CD4-positive, CD25-positive, alpha-beta regulatory T cell (primary cell): ENCODE results near the gene FBXO21. TPM values are rescaled to one million over a fixed set of nuclear protein-coding genes. Genes with fewer than 3 reads are reported as not detected.

Experiments
- ATAC-seq, 2 donors: fragments of 150-1000 bp; cut with Tn5 transposase; one replicate each; pipeline ENCODE4 v1.10.0; 2021; ENCODE audit warnings: low read depth in 2 of 2, moderate number of reproducible peaks in 2 of 2, moderate library complexity in 1 of 2
- DNase-seq, 3 donors: peaks; one replicate each; pipeline versions ENCODE4 v3.0.0 to v3.0.0-alpha.2; 2012 to 2022; ENCODE audit warnings: mixed read lengths in 1 of 3
- H3K27ac ChIP-seq: one replicate; pipeline ENCODE4 v1.7.0; 2013; ENCODE audit warnings: mild to moderate bottlenecking, low read length; ENCODE audit not compliant: insufficient read depth, poor library complexity, severe bottlenecking
- H3K27me3 ChIP-seq: one replicate; pipeline ENCODE4 v1.7.0; 2013; ENCODE audit warnings: low read length; ENCODE audit not compliant: control insufficient read depth, insufficient read depth
- H3K36me3 ChIP-seq: one replicate; pipeline ENCODE4 v1.7.0; 2013; ENCODE audit warnings: mild to moderate bottlenecking, low read length, moderate library complexity; ENCODE audit not compliant: control insufficient read depth, insufficient read depth
- H3K4me1 ChIP-seq: 2 replicates; pipeline ENCODE4 v1.7.0; 2013; ENCODE audit warnings: mild to moderate bottlenecking, low read length; ENCODE audit not compliant: insufficient read depth, control insufficient read depth, poor library complexity, severe bottlenecking
- H3K4me3 ChIP-seq: one replicate; pipeline ENCODE4 v1.7.0; 2013; ENCODE audit warnings: low read depth, mild to moderate bottlenecking, low read length, moderate library complexity
- H3K9me3 ChIP-seq, 2 experiments: 1 replicate in 1 of 2; 2 replicates in 1 of 2; pipeline ENCODE4 v1.7.0; 2013; ENCODE audit warnings: low read length in 2 of 2, mild to moderate bottlenecking in 1 of 2, moderate library complexity in 1 of 2; ENCODE audit not compliant: control insufficient read depth in 2 of 2
- H3K27ac Mint-ChIP-seq, 3 donors: one replicate each; pipeline ENCODE4 v1.8.0; 2020 to 2022; ENCODE audit warnings: mild to moderate bottlenecking in 3 of 3, mixed read lengths in 3 of 3, moderate library complexity in 2 of 3
- H3K27me3 Mint-ChIP-seq: one replicate; pipeline ENCODE4 v1.8.0; 2022; ENCODE audit warnings: mild to moderate bottlenecking, mixed read lengths
- H3K36me3 Mint-ChIP-seq: one replicate; pipeline ENCODE4 v1.8.0; 2020; ENCODE audit warnings: mixed read lengths
- H3K4me1 Mint-ChIP-seq, 4 donors: one replicate each; pipeline ENCODE4 v1.8.0; 2020 to 2022; ENCODE audit warnings: mixed read lengths in 4 of 4, mild to moderate bottlenecking in 1 of 4
- H3K4me3 Mint-ChIP-seq, 4 donors: one replicate each; pipeline ENCODE4 v1.8.0; 2020 to 2022; ENCODE audit warnings: mild to moderate bottlenecking in 4 of 4, mixed read lengths in 4 of 4, moderate library complexity in 3 of 4
- H3K9me3 Mint-ChIP-seq, 7 donors: one replicate each; pipeline ENCODE4 v1.8.0; 2020 to 2022; ENCODE audit warnings: mixed read lengths in 7 of 7, mild to moderate bottlenecking in 3 of 7, moderate library complexity in 2 of 7
- polyA plus RNA-seq, 4 donors: library from polyadenylated mRNA; unstranded; fragments of 300-500 nt; fragmentation: Illumina TruSeq; gene quantifications; one replicate each; pipeline ENCODE4 v1.2.3, GENCODE V29; 2021
- total RNA-seq: library from RNA; stranded (reverse); gene quantifications from one replicate; pipeline ENCODE4 v1.2.3, GENCODE V29; 2022

The FBXO21 gene, protein sequence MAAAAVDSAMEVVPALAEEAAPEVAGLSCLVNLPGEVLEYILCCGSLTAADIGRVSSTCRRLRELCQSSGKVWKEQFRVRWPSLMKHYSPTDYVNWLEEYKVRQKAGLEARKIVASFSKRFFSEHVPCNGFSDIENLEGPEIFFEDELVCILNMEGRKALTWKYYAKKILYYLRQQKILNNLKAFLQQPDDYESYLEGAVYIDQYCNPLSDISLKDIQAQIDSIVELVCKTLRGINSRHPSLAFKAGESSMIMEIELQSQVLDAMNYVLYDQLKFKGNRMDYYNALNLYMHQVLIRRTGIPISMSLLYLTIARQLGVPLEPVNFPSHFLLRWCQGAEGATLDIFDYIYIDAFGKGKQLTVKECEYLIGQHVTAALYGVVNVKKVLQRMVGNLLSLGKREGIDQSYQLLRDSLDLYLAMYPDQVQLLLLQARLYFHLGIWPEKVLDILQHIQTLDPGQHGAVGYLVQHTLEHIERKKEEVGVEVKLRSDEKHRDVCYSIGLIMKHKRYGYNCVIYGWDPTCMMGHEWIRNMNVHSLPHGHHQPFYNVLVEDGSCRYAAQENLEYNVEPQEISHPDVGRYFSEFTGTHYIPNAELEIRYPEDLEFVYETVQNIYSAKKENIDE
- total RNA-seq (61.0 TPM), polyA plus RNA-seq (10 to 100 TPM; 49.4 to 53.0 (median 51.0) TPM)

DNA sequence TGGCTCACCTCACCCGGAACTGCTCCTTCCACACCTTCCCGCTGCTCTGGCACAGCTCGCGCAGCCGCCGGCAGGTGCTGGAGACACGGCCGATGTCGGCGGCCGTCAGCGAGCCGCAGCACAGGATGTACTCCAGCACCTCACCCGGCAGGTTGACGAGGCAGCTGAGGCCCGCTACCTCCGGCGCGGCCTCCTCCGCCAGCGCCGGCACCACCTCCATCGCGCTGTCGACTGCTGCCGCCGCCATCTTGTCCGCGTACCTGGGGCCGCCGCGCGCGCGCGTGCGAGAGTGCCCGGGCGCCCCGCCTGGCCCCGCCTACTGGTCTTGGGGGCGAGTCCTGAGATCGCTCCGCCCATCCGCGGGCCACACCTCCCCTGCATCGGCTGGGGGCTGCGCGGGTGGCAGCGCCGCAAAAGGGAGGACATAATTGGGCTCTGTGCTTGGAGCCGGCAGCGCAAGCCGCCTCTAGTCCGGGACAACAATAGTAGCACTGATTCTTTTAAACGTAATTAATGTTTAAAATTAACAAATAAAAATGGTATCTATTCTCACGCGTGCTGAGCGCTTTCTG is at the start of gene FBXO21:
FBXO21 (minus strand) TSS at position 261 of the 572 bp plus-strand sequence; CDS start at position 247, 14 bp downstream.
- Histone ChIP-seq H3K27me3 (peaks cover 3% of the 10 kb centered on the region), H3K4me3 (peak within 1 kb of the TSS; percentile 89), H3K27ac (peak within 1 kb of the TSS; percentile 75), H3K9me3 (no peaks in the 10 kb centered on the region), H3K4me1 (peaks cover 24% of the 10 kb centered on the region), H3K36me3 (peaks cover 18% of the 10 kb centered on the region)
- peaks cover 4% of the 10 kb centered on the region for H3K36me3 Mint-ChIP-seq
- H3K27me3 Mint-ChIP-seq = peaks cover 5% of the 10 kb centered on the region
- DNase-seq = peak; percentile 89 to 94 (median 90)
- peaks cover 0 to 4% (median 0%) of the 10 kb centered on the region in 7 donors for H3K9me3 Mint-ChIP-seq
- H3K4me3 Mint-ChIP-seq = peak within 1 kb of the TSS; percentile 95 to 98 (median 96)
- H3K27ac Mint-ChIP-seq = peak within 1 kb of the TSS; percentile 81 to 94 (median 88)
- peaks cover 20 to 50% (median 30%) of the 10 kb centered on the region in 4 donors for H3K4me1 Mint-ChIP-seq
- peak; percentile 92 to 96 for ATAC-seq

DNA sequence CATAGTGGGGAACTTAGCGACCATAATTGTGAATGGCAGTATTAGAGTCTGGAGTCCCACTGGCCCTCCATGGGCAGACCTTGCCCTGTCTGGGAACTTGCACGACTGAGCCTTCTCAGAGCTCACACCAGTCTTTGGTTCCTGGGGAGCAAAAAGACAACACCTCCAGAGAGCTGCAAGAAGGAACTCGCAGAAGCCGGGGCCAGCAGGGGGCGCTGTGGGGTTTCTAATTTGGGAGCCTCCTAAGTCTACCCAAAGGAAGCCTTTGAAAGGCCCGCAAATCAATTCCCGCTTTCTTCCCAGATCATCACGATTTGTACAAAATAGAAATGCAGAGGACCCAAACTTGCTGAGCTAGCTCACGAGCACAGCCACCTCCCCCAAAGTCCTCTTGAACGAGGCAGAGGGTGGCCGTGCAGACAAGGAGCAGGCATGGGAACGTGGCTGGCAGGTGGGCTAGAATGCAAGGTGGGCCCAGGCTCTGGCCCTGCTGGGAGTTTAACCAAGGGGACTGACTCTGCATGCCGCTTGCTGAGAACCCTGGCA is 46.3 kb upstream of the FBXO21 start:
- Mint-ChIP-seq H3K36me3 (no peaks in the 10 kb centered on the region), H3K27ac (no peak overlapping the region), H3K4me3 (no peak overlapping the region), H3K27me3 (peaks cover 20% of the 10 kb centered on the region), H3K4me1 (peaks cover 0 to 2% (median 0%) of the 10 kb centered on the region in 4 donors), H3K9me3 (no peaks in the 10 kb centered on the region)
- DNase-seq = peak; percentile 29 to 66 (median 40)
- no peak for ATAC-seq
- no peak overlapping the region for H3K4me3 ChIP-seq
- H3K9me3 ChIP-seq = no peaks in the 10 kb centered on the region
- no peaks in the 10 kb centered on the region for H3K36me3 ChIP-seq
- no peaks in the 10 kb centered on the region for H3K4me1 ChIP-seq
- H3K27me3 ChIP-seq = no peaks in the 10 kb centered on the region
- H3K27ac ChIP-seq = no peak overlapping the region

DNA sequence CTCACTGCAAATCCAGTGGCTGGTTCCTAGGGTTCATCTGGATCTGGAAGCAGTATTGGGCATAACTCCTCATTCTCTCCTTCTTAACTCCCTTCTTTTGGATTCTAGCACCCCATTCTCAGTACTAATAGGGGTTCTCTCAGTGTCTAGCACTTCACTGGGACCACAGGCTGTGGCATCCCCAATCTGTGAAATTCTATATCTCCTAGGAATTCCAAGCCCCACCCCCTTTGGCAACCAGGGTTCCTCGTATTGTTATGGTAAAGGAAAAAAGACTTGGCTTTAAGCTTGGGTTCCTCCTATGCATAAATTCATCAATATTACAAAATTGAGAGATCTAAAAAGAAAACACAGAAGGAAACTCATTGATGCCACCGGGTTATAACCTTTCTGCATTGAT is 45.0 kb upstream of the FBXO21 start:
- H3K27ac ChIP-seq = no peak overlapping the region
- no peak for DNase-seq

DNA sequence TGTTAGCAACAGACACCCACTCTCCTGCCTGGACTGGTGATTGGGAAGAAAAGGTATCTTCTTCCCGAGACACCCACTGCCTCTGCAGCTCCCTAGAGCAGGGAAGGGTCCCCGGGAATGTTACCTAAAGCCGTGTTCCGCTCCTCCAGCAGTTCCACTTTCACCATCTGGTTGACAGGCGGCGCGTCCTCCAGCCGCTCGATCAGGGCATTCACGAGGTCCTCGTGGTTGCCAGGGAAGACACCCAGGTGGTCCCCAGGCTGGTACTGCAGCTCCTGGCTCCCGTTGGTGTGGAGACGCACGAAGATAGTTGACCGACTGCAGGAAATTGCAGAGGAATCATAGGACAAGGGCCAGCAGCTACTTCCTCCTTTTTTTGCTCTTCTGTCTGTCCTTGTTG is 44.2 kb upstream of the FBXO21 start:
- H3K27me3 Mint-ChIP-seq = peaks cover 22% of the 10 kb centered on the region
- no peaks in the 10 kb centered on the region for H3K27me3 ChIP-seq
- H3K4me3 Mint-ChIP-seq = no peak overlapping the region
- H3K27ac ChIP-seq = no peak overlapping the region
- ATAC-seq = no peak
- no peak overlapping the region for H3K27ac Mint-ChIP-seq
- H3K4me1 Mint-ChIP-seq = peaks cover 0 to 2% (median 0%) of the 10 kb centered on the region in 4 donors
- no peaks in the 10 kb centered on the region for H3K4me1 ChIP-seq
- no peaks in the 10 kb centered on the region for H3K36me3 ChIP-seq
- no peaks in the 10 kb centered on the region for H3K9me3 Mint-ChIP-seq
- DNase-seq = no peak
- no peaks in the 10 kb centered on the region for H3K36me3 Mint-ChIP-seq
- H3K9me3 ChIP-seq = no peaks in the 10 kb centered on the region
- H3K4me3 ChIP-seq = no peak overlapping the region

More for the DNA sequence above, 45.0 kb upstream of the FBXO21 start:
- Histone ChIP-seq H3K27me3 (no peaks in the 10 kb centered on the region), H3K9me3 (no peaks in the 10 kb centered on the region), H3K4me1 (no peaks in the 10 kb centered on the region), H3K36me3 (no peaks in the 10 kb centered on the region), H3K4me3 (no peak overlapping the region)
- H3K36me3 Mint-ChIP-seq = no peaks in the 10 kb centered on the region
- H3K4me3 Mint-ChIP-seq = no peak overlapping the region
- H3K4me1 Mint-ChIP-seq = peaks cover 0 to 2% (median 0%) of the 10 kb centered on the region in 4 donors
- no peak for ATAC-seq
- H3K27ac Mint-ChIP-seq = no peak overlapping the region
- H3K9me3 Mint-ChIP-seq = no peaks in the 10 kb centered on the region
- peaks cover 20% of the 10 kb centered on the region for H3K27me3 Mint-ChIP-seq

DNA sequence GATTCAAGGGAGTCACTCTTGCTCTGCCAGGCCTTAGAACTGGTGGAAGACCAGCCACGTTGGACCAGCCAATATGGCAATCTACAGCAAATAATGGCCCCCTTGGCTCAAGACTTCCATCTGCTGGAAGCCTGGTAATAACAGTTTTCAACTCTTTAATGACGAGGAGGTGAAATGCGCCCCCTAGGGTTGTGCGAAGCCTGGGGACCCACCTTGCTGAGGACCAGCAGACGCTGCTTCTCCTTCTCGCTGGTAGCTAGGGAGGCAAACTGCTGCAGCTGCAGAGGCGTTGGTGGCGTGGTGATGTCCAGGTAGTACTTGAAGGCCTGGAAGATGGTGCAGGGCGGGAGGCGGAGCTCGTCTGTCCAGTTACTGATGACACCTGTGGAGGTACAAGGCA is 41.5 kb upstream of the FBXO21 start:
- Histone ChIP-seq H3K4me3 (no peak overlapping the region), H3K27me3 (peaks cover 3% of the 10 kb centered on the region), H3K4me1 (no peaks in the 10 kb centered on the region), H3K9me3 (no peaks in the 10 kb centered on the region), H3K36me3 (no peaks in the 10 kb centered on the region), H3K27ac (no peak overlapping the region)
- no peak overlapping the region for H3K27ac Mint-ChIP-seq
- no peaks in the 10 kb centered on the region for H3K9me3 Mint-ChIP-seq
- no peak for ATAC-seq
- no peaks in the 10 kb centered on the region for H3K36me3 Mint-ChIP-seq
- no peak for DNase-seq
- peaks cover 0 to 2% (median 0%) of the 10 kb centered on the region in 4 donors for H3K4me1 Mint-ChIP-seq
- peaks cover 33% of the 10 kb centered on the region for H3K27me3 Mint-ChIP-seq
- no peak overlapping the region for H3K4me3 Mint-ChIP-seq

DNA sequence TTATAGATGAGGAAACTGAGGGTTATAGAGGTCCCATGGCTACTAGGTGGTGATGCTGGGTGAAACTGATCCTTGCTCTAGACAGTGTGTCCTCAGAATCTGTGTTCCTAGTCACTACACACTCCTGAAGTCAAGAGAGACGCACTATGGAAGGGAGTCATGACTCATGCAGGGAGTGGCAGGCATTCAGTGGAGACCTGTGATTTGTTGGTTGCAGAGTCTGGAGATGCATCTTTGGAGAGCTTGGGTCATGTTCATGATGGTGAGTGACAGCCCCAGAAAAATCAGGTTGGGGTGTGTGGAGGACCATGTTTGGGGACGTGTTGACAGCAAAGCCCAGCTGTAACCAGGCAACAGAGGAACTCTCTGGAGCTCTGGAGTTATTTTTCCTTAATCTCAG is 38.0 kb upstream of the FBXO21 start:
- Histone ChIP-seq H3K4me3 (no peak overlapping the region), H3K36me3 (no peaks in the 10 kb centered on the region), H3K27ac (no peak overlapping the region), H3K27me3 (peaks cover 3% of the 10 kb centered on the region), H3K9me3 (no peaks in the 10 kb centered on the region), H3K4me1 (no peaks in the 10 kb centered on the region)
- ATAC-seq (no peak), DNase-seq (no peak)
- Mint-ChIP-seq H3K9me3 (no peaks in the 10 kb centered on the region), H3K4me3 (no peak overlapping the region), H3K27ac (no peak overlapping the region), H3K36me3 (no peaks in the 10 kb centered on the region), H3K27me3 (peaks cover 14% of the 10 kb centered on the region), H3K4me1 (no peaks in the 10 kb centered on the region)

DNA sequence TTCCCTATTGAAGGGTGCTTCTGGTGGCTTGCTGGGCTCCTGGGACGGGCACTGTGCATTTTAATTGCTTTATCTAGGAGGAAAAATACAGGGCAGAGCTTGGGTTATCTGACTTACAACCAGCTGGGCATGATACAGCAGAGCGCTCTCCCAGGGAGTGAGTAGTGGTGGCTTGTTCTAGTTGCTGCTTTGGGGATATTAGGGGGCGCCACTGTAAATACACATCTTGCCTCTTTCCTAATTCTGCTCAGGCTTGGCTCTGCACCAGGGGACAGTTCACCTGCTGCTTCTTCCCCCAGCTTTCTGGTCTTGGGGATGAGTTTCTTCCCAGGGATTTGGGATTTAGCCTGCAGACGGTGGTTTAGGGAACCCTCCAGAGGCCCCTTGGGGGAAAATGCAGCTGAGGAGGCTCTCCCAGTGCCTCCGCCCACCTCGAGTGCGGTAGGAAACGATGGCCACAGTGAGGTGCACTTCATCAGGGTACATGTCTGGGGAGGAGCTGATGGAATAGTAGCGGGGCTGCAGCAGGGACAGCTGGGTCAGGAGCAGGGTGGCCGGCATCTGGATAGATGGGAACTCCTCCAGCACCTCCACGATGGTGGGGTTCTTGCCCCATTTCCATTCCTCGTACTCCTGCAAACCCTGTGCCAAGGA is 36.9 kb upstream of the FBXO21 start:
- Mint-ChIP-seq H3K4me1 (no peaks in the 10 kb centered on the region), H3K27me3 (peaks cover 14% of the 10 kb centered on the region), H3K36me3 (no peaks in the 10 kb centered on the region), H3K27ac (no peak overlapping the region), H3K4me3 (no peak overlapping the region), H3K9me3 (no peaks in the 10 kb centered on the region)
- Histone ChIP-seq H3K4me1 (no peaks in the 10 kb centered on the region), H3K27ac (no peak overlapping the region), H3K36me3 (no peaks in the 10 kb centered on the region), H3K4me3 (no peak overlapping the region), H3K27me3 (peaks cover 3% of the 10 kb centered on the region), H3K9me3 (no peaks in the 10 kb centered on the region)
- DNase-seq (no peak), ATAC-seq (no peak)
